HepG2 (cell line): Measurements from ENCODE around the gene ETF1. TPM values are rescaled to one million over a fixed set of nuclear protein-coding genes. Genes with fewer than 3 reads are reported as not detected.

Source experiments
- GFI1 ChIP-seq: sonication (generic); formaldehyde crosslinking; IDR thresholded peaks from 2 replicates; pipeline ENCODE4 v1.5.0; 2020; ENCODE audit warnings: missing genetic modification reagents, mild to moderate bottlenecking, borderline replicate concordance
- NFE2 ChIP-seq: sonication (generic); formaldehyde crosslinking; IDR thresholded peaks from 2 replicates; pipeline ENCODE4 v1.4.0; 2020; ENCODE audit warnings: missing genetic modification reagents
- NR2F1 ChIP-seq, 2 experiments: fragments of 450-650 bp in 1 of 2; formaldehyde crosslinking in 1 of 2; IDR thresholded peaks; 2 replicates each; pipeline versions ENCODE4 v1.5.0 to v1.6.1; 2016 to 2020; ENCODE audit warnings: mild to moderate bottlenecking in 1 of 2, missing compliant biosample characterization in 1 of 2, missing genetic modification reagents in 1 of 2, moderate library complexity in 1 of 2
- NRL ChIP-seq: sonication (generic); formaldehyde crosslinking; IDR thresholded peaks from 2 replicates; pipeline ENCODE4 v1.5.0; 2020; ENCODE audit warnings: missing genetic modification reagents, mild to moderate bottlenecking, moderate library complexity, borderline replicate concordance
- ONECUT2 ChIP-seq: sonication (generic); formaldehyde crosslinking; IDR thresholded peaks from 2 replicates; pipeline ENCODE4 v1.4.0; 2020; ENCODE audit warnings: missing genetic modification reagents
- POLR2AphosphoS2 ChIP-seq: IDR thresholded peaks from 2 replicates; pipeline ENCODE4 v1.6.1; 2011; ENCODE audit warnings: low read depth, low read length, improper control_type of control experiment
- RBFOX2 ChIP-seq: fragments of 200-400 bp; formaldehyde crosslinking; IDR thresholded peaks from 2 replicates; pipeline ENCODE4 v1.6.1; 2017; ENCODE audit warnings: low read depth, mild to moderate bottlenecking, low read length
- RFXAP ChIP-seq: sonication (generic); formaldehyde crosslinking; IDR thresholded peaks from 2 replicates; pipeline ENCODE4 v1.4.0; 2020; ENCODE audit warnings: missing genetic modification reagents, borderline replicate concordance
- SIX1 ChIP-seq: sonication (generic); formaldehyde crosslinking; IDR thresholded peaks from 2 replicates; pipeline ENCODE4 v1.4.0; 2020; ENCODE audit warnings: missing genetic modification reagents, borderline replicate concordance
- SMARCC2 ChIP-seq: fragments of 450-650 bp; IDR thresholded peaks from 2 replicates; pipeline ENCODE4 v1.6.1; 2017; ENCODE audit warnings: antibody characterized with exemption, mild to moderate bottlenecking
- SUZ12 ChIP-seq: fragments of 150-350 bp; IDR thresholded peaks from 2 replicates; pipeline ENCODE4 v1.6.1; 2014; ENCODE audit warnings: low read depth, low read length
- TGIF2 ChIP-seq: IDR thresholded peaks from 2 replicates; pipeline ENCODE4 v1.6.1; 2016; ENCODE audit warnings: control low read depth, missing compliant biosample characterization
- WIZ ChIP-seq: sonication (generic); formaldehyde crosslinking; IDR thresholded peaks from 2 replicates; pipeline ENCODE4 v1.5.1; 2020; ENCODE audit warnings: mild to moderate bottlenecking, missing genetic modification reagents
- ZBTB42 ChIP-seq: sonication (generic); formaldehyde crosslinking; IDR thresholded peaks from 2 replicates; pipeline ENCODE4 v1.5.0; 2020; ENCODE audit warnings: mild to moderate bottlenecking, missing genetic modification reagents
- ZFP90 ChIP-seq: sonication (generic); formaldehyde crosslinking; IDR thresholded peaks from 2 replicates; pipeline ENCODE4 v1.8.0; 2022; ENCODE audit warnings: missing genetic modification reagents, mild to moderate bottlenecking, inconsistent platforms, borderline replicate concordance
- ZMYM2 ChIP-seq: sonication (generic); formaldehyde crosslinking; IDR thresholded peaks from 2 replicates; pipeline ENCODE4 v1.8.0; 2022; ENCODE audit warnings: mild to moderate bottlenecking, missing genetic modification reagents
- ZNF10 ChIP-seq: sonication (generic); formaldehyde crosslinking; IDR thresholded peaks from 2 replicates; pipeline ENCODE4 v1.4.0; 2020; ENCODE audit warnings: mild to moderate bottlenecking, low read depth, missing genetic modification reagents, borderline replicate concordance
- ZNF121 ChIP-seq: sonication (generic); formaldehyde crosslinking; IDR thresholded peaks from 2 replicates; pipeline ENCODE4 v1.5.0; 2020; ENCODE audit warnings: mild to moderate bottlenecking, missing genetic modification reagents
- ZNF232 ChIP-seq: sonication (generic); formaldehyde crosslinking; IDR thresholded peaks from 2 replicates; pipeline ENCODE4 v1.4.0; 2020; ENCODE audit warnings: missing genetic modification reagents, borderline replicate concordance
- ZNF446 ChIP-seq: sonication (generic); formaldehyde crosslinking; IDR thresholded peaks from 2 replicates; pipeline ENCODE4 v1.5.0; 2020; ENCODE audit warnings: mild to moderate bottlenecking, missing genetic modification reagents
- ZNF644 ChIP-seq: IDR thresholded peaks from 2 replicates; pipeline ENCODE4 v1.6.1; 2016; ENCODE audit warnings: low read depth
- ZNF720 ChIP-seq: sonication (generic); formaldehyde crosslinking; IDR thresholded peaks from 2 replicates; pipeline ENCODE4 v1.4.0; 2020; ENCODE audit warnings: missing genetic modification reagents
- ZNF724P ChIP-seq: sonication (generic); formaldehyde crosslinking; IDR thresholded peaks from 2 replicates; pipeline ENCODE4 v1.8.0; 2022; ENCODE audit warnings: missing genetic modification reagents, borderline replicate concordance
- polyA plus RNA-seq, 8 experiments: library from polyadenylated mRNA; depleted of rRNA in 3 of 8; stranded (reverse) in 7 of 8; unstranded in 1 of 8; fragments of >200 nt; fragmentation: Illumina TruSeq in 4 of 8; extraction: Trizol in 4 of 8; gene quantifications; 2 replicates each; pipeline versions ENCODE4 v1.2.1 to v1.2.3, GENCODE V29; 2011 to 2016; ENCODE audit warnings: low read depth in 4 of 8, missing spikeins in 1 of 8, mixed read lengths in 1 of 8; ENCODE audit not compliant: insufficient read depth in 1 of 8
- total RNA-seq, 5 experiments: library from RNA; depleted of rRNA; stranded (reverse); fragments of >200 nt; fragmentation: Illumina TruSeq; extraction: Trizol; gene quantifications; 2 replicates each; pipeline ENCODE4 v1.2.3, GENCODE V29; 2016; ENCODE audit warnings: low read depth in 1 of 5
- TF ChIP-seq, protein P1 (sequence below): sonication (generic); formaldehyde crosslinking; conservative IDR thresholded peaks from 2 replicates; pipeline ENCODE4 v1.8.1; 2023; ENCODE audit warnings: missing genetic modification reagents
- TF ChIP-seq, protein P2 (sequence below): IDR thresholded peaks from 2 replicates; pipeline ENCODE4 v1.6.1; 2016
- TF ChIP-seq, protein P3 (sequence below): sonication (generic); formaldehyde crosslinking; IDR thresholded peaks from 2 replicates; pipeline ENCODE4 v1.5.1; 2020; ENCODE audit warnings: missing genetic modification reagents, mild to moderate bottlenecking, borderline replicate concordance

The ETF1 gene
- total and polyA plus RNA-seq, 2 of the 13 experiments (the other 11 are each of a cell fraction or from before 2014, with no cell fraction given) = 52.1 to 184 TPM

DNA sequence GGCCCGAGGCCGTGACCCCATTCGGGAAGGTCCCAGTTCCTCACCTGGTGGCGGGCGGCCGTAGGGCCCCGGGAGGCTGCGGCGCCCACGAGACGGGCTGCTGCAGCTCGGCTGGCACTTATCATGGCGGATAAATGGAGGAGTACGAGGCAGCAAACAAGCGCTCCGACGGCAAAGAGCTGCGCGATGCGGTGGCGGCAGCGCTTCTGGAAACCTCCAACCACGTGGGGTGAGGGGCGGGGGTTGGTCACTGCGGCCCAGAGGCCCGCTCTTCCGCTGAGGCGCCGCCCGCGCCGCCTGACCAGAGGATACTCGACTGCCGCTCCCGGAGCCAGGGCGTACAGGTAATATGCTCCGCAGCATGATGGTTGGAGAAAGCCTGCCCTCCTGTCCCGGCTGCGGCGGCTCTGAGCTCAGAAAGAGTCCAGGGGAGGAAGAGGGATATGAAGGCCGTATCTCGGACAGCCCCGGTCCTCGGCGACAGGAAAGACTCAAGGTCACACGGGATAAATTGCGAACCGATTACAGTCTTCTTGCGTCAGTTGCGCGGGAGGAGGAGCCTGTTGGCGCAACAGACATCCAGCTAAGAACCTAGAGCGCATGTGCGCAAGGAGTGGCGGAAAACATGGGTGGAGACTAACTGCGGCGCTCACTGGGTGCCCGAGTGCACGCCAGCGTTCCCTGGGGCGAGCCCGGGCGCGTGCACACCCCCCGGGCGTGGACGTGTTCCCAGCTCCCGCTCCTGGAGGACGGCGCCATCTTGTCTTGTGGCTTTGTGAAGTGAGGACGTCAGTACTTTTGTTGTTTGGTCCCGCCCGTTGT is 32.4 kb upstream of the ETF1 start, which contains the start of gene HSPA9 (continued):
- TF ChIP-seq ZNF644 (CRISPR knock-in tag) (no peak), GFI1 (0 out of 2 replicates have a peak, but pooled peaks have one; percentile 40), ZNF446 (peak; percentile 88), ZNF232 (CRISPR knock-in tag) (peak; percentile 70; the same call in 1 of the 2 replicates), RFXAP (peak; percentile 79), ZNF724P (CRISPR knock-in tag) (peak; percentile 84), ZMYM2 (CRISPR knock-in tag) (no peak), NR2F1 (CRISPR knock-in tag; IDR thresholded peaks at IDR 0.05) (peak in 1 of 2 experiments; percentile 9; a peak in 1 of 4 replicates), ZNF121 (peak; percentile 59; the same call in 1 of the 2 replicates), ZNF720 (CRISPR knock-in tag) (no peak), SIX1 (CRISPR knock-in tag) (0 out of 2 replicates have a peak, but pooled peaks have one; percentile 16), SMARCC2 (no peak), ZFP90 (CRISPR knock-in tag) (peak; percentile 69; the same call in 1 of the 2 replicates), TGIF2 (CRISPR knock-in tag) (peak; percentile 83), NFE2 (CRISPR knock-in tag) (no peak), POLR2AphosphoS2 (peak; percentile 71; the same call in 1 of the 2 replicates), NRL (CRISPR knock-in tag) (peak; percentile 80), WIZ (no peak; the same call in 1 of the 2 replicates), ONECUT2 (CRISPR knock-in tag) (0 out of 2 replicates have a peak, but pooled peaks have one; percentile 38), SUZ12 (no peak), RBFOX2 (peak; percentile 99), ZBTB42 (CRISPR knock-in tag) (no peak), ZNF10 (CRISPR knock-in tag) (no peak)
- TF ChIP-seq, protein P1, sequence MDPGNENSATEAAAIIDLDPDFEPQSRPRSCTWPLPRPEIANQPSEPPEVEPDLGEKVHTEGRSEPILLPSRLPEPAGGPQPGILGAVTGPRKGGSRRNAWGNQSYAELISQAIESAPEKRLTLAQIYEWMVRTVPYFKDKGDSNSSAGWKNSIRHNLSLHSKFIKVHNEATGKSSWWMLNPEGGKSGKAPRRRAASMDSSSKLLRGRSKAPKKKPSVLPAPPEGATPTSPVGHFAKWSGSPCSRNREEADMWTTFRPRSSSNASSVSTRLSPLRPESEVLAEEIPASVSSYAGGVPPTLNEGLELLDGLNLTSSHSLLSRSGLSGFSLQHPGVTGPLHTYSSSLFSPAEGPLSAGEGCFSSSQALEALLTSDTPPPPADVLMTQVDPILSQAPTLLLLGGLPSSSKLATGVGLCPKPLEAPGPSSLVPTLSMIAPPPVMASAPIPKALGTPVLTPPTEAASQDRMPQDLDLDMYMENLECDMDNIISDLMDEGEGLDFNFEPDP (CRISPR knock-in tag) = peak; percentile 98; the same call in 1 of the 2 replicates
- TF ChIP-seq, protein P2, sequence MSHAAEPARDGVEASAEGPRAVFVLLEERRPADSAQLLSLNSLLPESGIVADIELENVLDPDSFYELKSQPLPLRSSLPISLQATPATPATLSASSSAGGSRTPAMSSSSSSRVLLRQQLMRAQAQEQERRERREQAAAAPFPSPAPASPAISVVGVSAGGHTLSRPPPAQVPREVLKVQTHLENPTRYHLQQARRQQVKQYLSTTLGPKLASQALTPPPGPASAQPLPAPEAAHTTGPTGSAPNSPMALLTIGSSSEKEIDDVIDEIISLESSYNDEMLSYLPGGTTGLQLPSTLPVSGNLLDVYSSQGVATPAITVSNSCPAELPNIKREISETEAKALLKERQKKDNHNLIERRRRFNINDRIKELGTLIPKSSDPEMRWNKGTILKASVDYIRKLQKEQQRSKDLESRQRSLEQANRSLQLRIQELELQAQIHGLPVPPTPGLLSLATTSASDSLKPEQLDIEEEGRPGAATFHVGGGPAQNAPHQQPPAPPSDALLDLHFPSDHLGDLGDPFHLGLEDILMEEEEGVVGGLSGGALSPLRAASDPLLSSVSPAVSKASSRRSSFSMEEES (CRISPR knock-in tag) = peak; percentile 89
- TF ChIP-seq, protein P3, sequence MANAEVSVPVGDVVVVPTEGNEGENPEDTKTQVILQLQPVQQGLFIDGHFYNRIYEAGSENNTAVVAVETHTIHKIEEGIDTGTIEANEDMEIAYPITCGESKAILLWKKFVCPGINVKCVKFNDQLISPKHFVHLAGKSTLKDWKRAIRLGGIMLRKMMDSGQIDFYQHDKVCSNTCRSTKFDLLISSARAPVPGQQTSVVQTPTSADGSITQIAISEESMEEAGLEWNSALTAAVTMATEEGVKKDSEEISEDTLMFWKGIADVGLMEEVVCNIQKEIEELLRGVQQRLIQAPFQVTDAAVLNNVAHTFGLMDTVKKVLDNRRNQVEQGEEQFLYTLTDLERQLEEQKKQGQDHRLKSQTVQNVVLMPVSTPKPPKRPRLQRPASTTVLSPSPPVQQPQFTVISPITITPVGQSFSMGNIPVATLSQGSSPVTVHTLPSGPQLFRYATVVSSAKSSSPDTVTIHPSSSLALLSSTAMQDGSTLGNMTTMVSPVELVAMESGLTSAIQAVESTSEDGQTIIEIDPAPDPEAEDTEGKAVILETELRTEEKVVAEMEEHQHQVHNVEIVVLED (CRISPR knock-in tag) = peak; percentile 95
